HG02642 (cell line): ENCODE measurements around the gene EID1.
"Not testable (repeated sequence)": the region's sequence is repeated elsewhere in the genome, so short reads cannot be mapped to it uniquely, and the experiment has no call there.

Experiments used
- ATAC-seq: cut with Tn5 transposase; IDR thresholded peaks from one replicate; pipeline ENCODE4 v1.9.1; 2021; ENCODE audit warnings: mild to moderate bottlenecking; ENCODE audit not compliant: unreplicated experiment, poor library complexity

The EID1 gene, protein sequence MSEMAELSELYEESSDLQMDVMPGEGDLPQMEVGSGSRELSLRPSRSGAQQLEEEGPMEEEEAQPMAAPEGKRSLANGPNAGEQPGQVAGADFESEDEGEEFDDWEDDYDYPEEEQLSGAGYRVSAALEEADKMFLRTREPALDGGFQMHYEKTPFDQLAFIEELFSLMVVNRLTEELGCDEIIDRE

GRCh38 chr15:48877630-48878595 is at the start of gene EID1:
Gene EID1, plus strand, starts transcription at chr15:48878134. Its CDS starts 43 bp downstream, at chr15:48878177.
- ATAC-seq, result peak; percentile 99

- ATAC-seq, result no peak
Observed at GRCh38 chr15:48828471-48828870, 49.5 kb upstream of the EID1 start.

DNA sequence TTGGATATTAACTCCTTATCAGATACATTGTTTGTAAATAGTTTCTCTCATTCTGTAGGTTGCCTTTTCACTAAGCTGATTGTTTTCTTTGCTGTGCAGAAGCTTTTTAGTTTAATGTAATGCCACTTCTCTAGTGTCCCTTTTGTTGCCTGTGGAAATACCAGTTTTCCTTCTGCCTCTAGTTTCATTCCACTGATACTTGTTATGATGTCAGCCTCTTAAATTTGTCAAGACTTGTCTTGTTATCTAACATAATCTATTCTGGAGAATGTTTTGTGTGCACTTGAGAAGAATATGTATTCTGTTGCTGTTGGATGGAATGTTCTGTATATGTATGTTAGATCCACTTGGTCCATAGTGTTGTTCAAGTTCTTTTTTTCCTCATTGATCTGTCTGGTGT is 49.0 kb upstream of the EID1 start:
- ATAC-seq, result no peak

DNA sequence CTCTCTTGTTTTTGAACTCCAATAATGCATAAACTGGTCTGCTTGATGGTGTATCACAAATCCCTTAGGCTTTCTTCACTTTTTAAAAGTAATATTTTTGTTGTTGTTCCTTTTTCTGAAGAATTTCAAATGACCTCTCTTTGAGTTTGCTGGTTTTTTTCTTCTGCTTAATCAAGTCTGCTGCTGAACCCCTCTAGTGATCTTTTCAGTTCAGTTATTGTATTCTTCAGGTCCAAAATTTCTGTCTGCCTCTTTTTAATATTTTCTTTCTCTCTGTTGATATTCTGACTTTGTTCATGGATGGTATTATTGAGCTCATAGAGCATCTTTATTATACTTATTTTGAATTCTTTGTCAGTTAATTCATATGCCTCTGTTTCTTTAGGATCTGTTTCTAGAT is 45.3 kb upstream of the EID1 start:
- no peak for ATAC-seq

- no peak for ATAC-seq
Observed at GRCh38 chr15:48833526-48834239, 44.3 kb upstream of the EID1 start.

DNA sequence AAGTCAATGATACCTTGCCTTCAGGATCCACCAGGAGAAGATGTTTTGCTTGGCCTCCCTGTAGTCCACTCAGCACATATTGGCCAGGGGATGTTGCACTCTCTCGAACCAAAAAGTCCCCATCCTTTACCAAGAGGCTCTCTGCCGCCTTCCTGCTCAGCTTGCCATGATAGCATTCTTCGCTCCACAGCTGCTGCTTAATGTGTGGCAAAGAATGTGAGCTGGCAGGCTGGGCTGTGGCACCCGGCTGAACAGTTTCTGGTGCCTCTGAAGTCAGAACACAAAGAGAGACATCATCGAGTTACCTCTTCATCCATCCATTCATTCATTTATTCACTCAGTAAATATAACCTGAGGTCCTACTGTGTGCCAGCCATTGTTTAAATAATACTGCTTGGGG is 43.2 kb upstream of the EID1 start:
- ATAC-seq, result no peak

DNA sequence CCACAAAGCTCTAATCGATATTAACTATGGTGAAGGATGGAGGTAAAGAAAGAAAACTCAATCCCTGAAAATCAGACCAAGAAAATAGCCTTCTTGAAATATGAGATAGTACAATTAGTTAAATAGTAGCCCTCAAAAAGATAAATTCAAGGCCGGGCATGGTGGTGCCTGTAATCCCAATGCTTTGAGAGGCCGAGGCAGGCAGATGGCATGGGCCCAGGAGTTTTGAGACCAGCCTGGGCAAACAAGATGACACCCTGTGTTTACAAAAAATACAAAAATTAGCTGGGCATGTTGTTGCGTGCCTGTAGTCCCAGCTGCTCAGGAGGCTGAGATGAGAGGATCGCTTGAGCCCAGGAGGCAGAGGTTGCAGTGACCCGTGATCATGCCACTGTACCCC is 35.4 kb upstream of the EID1 start:
- ATAC-seq, result no peak

DNA sequence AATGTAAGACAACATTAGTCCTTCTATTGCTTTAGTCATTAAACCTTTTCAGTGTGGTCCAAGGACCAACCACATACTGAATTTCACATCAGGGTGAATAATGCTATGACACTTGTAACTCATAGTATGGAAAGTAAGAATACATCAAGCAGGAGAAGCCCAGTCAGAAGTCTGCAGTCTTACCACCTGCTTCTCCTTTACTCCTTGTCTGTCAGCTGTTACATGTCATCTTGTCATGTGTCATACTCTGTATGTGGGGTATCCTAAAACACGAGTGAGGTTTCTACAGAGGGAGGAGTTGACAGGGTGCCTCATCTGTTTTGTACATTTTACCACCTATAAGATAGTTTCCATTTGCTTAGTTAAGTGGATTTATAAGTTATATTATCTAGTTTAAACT is 32.8 kb upstream of the EID1 start:
- no peak for ATAC-seq

GRCh38 chr15:48850648-48851047 is 27.3 kb upstream of the EID1 start:
- ATAC-seq, result no peak

GRCh38 chr15:48851956-48852355 is 26.0 kb upstream of the EID1 start:
- no peak for ATAC-seq

GRCh38 chr15:48854434-48854833 is 23.5 kb upstream of the EID1 start:
- not testable (repeated sequence) for ATAC-seq

- ATAC-seq, result no peak
Observed at GRCh38 chr15:48855501-48856440, 22.2 kb upstream of the EID1 start.

DNA sequence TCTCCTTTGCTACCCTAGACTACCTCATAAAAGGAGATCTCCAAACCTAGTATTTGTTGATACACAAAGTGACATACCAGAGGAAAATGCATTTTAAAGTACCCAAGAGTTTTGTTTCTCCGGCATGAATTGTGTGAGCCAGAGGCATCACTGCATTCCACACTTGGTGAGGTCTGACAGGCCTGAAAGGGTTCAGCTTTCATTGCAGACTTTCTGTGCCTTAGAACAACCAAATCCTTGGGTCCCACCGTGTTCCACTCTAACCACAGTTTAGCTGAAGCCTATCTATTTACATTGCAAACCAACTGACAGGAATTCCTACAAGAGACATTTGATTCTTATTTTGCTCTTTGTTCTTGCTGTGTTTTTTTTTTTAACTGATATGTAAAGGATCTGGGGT is 21.0 kb upstream of the EID1 start:
- no peak for ATAC-seq

DNA sequence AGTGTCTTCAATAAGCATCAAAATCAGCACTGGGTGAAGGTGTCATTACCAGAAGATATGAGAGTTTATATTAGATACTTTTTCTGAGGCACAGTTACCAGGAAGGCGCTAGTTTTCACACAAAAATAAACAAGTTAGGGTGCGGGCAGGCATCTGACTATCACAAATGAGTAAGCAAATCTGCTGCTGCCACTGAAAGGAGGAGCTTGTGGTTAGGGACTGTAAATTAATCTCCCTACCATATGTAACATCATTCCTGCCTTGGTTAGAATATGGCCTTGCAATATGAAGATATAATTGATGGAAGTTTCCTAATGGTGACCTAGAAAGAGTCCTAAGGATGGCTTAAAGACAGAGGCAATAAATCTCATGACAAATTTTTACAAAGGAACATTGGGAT is 19.5 kb upstream of the EID1 start:
- no peak for ATAC-seq

- ATAC-seq, result no peak
Observed at GRCh38 chr15:48859426-48859825, 18.5 kb upstream of the EID1 start.

- no peak for ATAC-seq
Observed at GRCh38 chr15:48861813-48862431, 16.0 kb upstream of the EID1 start.

DNA sequence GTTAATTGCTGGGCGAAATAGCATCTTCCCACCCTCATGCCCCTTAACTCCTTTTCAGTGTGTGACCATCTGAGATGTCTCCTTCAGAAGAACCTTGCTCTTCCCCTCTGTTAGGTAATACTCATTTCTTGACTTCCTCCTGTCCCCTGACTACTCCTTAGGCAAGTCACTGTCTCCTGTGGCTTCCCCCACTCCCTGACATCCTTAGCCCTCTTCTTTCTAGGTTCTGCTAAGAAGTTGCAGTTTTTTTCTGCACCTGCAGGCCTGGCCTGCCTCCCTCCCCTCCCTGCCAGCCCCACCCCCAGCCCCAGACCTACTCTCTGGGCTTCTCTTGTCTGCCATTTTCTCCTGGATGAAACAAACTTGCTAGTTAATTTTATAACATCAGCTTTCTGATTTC is 15.2 kb upstream of the EID1 start:
- no peak for ATAC-seq

DNA sequence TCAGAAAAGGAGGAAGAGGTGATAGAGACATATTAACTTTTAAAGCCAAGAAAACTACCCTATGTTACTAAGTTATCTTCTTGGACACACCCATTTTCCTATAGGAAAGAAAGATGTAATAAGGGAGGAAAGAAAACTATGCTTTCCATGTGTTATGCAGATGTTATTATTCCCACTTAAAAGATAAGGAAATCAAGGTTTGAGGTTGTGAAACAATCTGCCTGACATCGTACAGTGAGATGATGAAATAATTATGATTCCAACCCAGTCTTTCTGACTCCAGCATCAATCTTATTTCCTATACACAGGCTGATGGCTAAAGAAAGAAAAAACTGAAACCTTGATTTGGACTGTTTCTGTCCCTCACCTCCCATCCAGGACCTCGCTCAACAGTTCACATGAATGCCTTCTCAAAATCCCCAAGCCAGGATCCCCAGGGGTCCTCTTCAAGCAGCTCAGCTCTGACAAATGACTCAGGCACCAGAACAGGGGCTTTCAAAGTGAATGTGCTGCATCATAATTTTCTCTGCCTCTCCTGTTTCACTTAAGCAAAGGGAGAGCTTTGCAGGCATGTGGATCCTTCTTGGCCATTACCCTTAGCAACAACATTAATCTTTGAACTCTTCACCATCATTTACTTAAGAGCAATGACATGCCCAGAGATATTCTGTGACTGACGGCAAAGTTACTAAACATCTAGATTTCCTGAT is 12.4 kb upstream of the EID1 start:
- no peak for ATAC-seq

DNA sequence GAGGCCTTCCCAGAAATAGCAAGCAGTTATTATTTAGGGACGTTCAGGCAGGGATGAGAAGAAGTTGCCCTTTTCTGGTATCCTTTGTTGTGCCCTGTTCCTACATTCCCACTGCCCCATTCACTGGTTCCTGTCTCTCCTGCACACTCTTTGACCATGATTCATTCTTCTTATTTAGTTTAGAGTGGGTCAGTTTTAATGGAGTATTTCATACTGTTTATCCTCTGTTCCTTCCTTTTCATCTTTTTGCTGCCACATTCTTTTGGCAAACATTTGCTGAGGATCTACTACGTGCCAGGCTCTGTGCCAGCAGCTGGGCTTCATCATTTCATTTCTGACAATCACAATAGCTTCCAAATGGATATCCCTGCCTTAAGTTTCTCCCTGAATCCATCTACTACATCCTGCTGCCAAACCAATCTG is 11.8 kb upstream of the EID1 start:
- no peak for ATAC-seq
